ENCODE measurements around the gene CMTM8. TPM values are rescaled to one million over a fixed set of nuclear protein-coding genes. Genes with fewer than 3 reads are reported as not detected.

Gene CMTM8
- total and polyA plus RNA-seq, 2 of the 8 experiments (the other 6 are each of a cell fraction or from before 2014, with no cell fraction given) = 10.5 to 22.4 TPM

DNA sequence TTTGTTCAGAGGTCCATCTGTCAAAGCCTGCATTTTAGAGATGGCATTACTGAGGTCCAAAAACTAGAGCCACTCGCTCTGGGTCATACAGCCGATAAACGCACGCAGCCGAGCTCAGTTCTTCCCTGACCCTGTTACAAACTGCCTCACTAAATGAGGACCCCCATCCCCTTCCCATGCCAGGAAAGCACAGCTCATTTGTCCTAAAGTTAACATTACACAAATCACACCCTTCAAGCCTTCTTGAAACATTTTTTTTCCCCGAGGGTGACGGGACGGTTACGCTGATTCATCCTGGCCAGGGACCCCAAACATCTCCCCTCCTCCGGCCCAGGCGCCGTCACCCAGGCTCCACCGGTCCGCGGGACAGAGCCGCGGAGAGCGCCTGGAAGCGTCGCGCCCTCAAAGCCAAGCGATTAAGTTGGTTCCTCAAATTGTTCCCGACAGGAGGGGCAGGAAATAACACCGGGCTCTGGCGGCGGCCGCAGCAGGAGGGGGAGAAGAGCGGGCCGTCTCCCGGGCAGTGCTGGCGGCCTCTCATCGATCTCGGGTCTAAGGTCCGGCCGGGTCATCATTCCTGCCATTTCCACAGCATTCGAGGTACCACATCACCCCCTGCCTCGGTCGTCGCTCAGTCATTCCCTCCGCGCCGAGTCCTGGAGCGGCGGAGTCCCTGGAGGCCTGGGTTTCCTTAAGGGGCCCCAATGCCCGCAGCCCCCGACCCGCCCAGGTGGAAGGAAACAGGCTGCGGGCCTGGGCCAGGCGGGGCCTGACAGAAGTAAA, 619 bp upstream of the CMTM8 start (continued):
- TF ChIP-seq, protein P1, sequence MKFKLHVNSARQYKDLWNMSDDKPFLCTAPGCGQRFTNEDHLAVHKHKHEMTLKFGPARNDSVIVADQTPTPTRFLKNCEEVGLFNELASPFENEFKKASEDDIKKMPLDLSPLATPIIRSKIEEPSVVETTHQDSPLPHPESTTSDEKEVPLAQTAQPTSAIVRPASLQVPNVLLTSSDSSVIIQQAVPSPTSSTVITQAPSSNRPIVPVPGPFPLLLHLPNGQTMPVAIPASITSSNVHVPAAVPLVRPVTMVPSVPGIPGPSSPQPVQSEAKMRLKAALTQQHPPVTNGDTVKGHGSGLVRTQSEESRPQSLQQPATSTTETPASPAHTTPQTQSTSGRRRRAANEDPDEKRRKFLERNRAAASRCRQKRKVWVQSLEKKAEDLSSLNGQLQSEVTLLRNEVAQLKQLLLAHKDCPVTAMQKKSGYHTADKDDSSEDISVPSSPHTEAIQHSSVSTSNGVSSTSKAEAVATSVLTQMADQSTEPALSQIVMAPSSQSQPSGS (IDR thresholded peaks at IDR 0.05; ENCODE audit: low read length) = no peak
- TF ChIP-seq RNF2 (IDR thresholded peaks at IDR 0.05; ENCODE audit: borderline replicate concordance, low read depth, low read length, missing control alignments, poor library complexity, severe bottlenecking) (no peak), KDM5A (IDR thresholded peaks at IDR 0.05; ENCODE audit: low read length) (no peak), HDAC6 (IDR thresholded peaks at IDR 0.05; ENCODE audit: low read depth, low read length) (no peak), NANOG (IDR thresholded peaks at IDR 0.05; ENCODE audit: insufficient read depth, low read depth, low read length, poor library complexity, severe bottlenecking) (no peak)
- TF ChIP-seq, protein P2, sequence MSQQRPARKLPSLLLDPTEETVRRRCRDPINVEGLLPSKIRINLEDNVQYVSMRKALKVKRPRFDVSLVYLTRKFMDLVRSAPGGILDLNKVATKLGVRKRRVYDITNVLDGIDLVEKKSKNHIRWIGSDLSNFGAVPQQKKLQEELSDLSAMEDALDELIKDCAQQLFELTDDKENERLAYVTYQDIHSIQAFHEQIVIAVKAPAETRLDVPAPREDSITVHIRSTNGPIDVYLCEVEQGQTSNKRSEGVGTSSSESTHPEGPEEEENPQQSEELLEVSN (IDR thresholded peaks at IDR 0.05) = peak; percentile 40; the same call in 1 of the 2 replicates
